AG04450 (cell line): ENCODE data around the gene PRR33. TPM values are rescaled to one million over a fixed set of nuclear protein-coding genes. Genes with fewer than 3 reads are reported as not detected.
"Not testable (repeated sequence)": the region's sequence is repeated elsewhere in the genome, so short reads cannot be mapped to it uniquely, and the experiment has no call there.

Experiments used
- CTCF ChIA-PET: fragments of 300-600, 350-600 bp; formaldehyde crosslinking; extraction: SDS; loops from one replicate; lab custom pipeline; 2022; ENCODE audit warnings: antibody characterized with exemption, inconsistent platforms; lab: Charles Lee
- POLR2A ChIA-PET: fragments of 350-600 bp; formaldehyde crosslinking; extraction: SDS; loops from one replicate; lab custom pipeline; 2021; ENCODE audit warnings: antibody characterized with exemption, inconsistent platforms; lab: Yijun Ruan, JAX
- DNase-seq: peaks from one replicate; pipeline ENCODE4 v3.0.0-alpha.2; 2011; ENCODE audit warnings: low read depth, low spot score
- H3K27ac ChIP-seq: one replicate; pipeline ENCODE4 v1.5.1; 2012; ENCODE audit warnings: low read depth, low read length, control low read depth
- H3K27me3 ChIP-seq: one replicate; pipeline ENCODE4 v1.6.0; 2012; ENCODE audit warnings: low read length; ENCODE audit not compliant: control insufficient read depth, insufficient read depth
- H3K4me3 ChIP-seq: 2 replicates; pipeline ENCODE4 v1.5.1; 2011; ENCODE audit warnings: mild to moderate bottlenecking, low read depth, low read length, control low read depth
- H3K9me3 ChIP-seq: 2 replicates; pipeline ENCODE4 v1.5.1; 2012; ENCODE audit warnings: low read length; ENCODE audit not compliant: control insufficient read depth, insufficient read depth
- CTCF ChIP-seq: IDR thresholded peaks from 2 replicates; pipeline ENCODE4 v1.5.1; 2011; ENCODE audit warnings: low read depth, low read length, control low read depth, inconsistent platforms
- polyA minus RNA-seq: library from RNA; depleted of rRNA, polyadenylated mRNA; stranded (reverse); fragments of >200 nt; gene quantifications from 2 replicates; pipeline ENCODE4 v1.2.3, GENCODE V29; 2011; rRNA and poly(A)+ RNA removed
- polyA plus RNA-seq: library from polyadenylated mRNA; depleted of rRNA; stranded (reverse); fragments of >200 nt; gene quantifications from 2 replicates; pipeline ENCODE4 v1.2.3, GENCODE V29; 2011; rRNA removed

Gene PRR33
- polyA plus RNA-seq, result not detected in 2 replicates
- polyA minus RNA-seq, result not detected in 2 replicates

GRCh38 chr11:1891831-1892115 lies at the start of gene PRR33:
TSS of gene PRR33 (minus strand) at chr11:1891895. CDS start at chr11:1890584, 1,311 bp downstream.
- Histone ChIP-seq H3K27me3 (peaks cover 25% of the 10 kb centered on the region), H3K27ac (no peak within 1 kb of the TSS), H3K4me3 (no peak within 1 kb of the TSS), H3K9me3 (no peaks in the 10 kb centered on the region)
- no peak for DNase-seq
- no peak for TF ChIP-seq CTCF
- POLR2A ChIA-PET, result no interaction called here
- CTCF ChIA-PET, result interaction anchor here (0.8 kb wide), 1 partner anchor 10 kb away, joined by 3 read pairs; no protein-coding TSS in a partner anchor

- POLR2A ChIA-PET, H3K27me3 ChIP-seq, H3K27ac ChIP-seq, DNase-seq, H3K4me3 ChIP-seq, CTCF ChIA-PET, H3K9me3 ChIP-seq: not testable (repeated sequence)
These were observed 48.1 kb upstream of the PRR33 start for GRCh38 chr11:1939788-1940187.

- Histone ChIP-seq H3K4me3 (no peak overlapping the region), H3K27me3 (peaks cover 5% of the 10 kb centered on the region), H3K9me3 (no peaks in the 10 kb centered on the region; the same call in 1 of the 2 replicates), H3K27ac (no peak overlapping the region)
- ChIA-PET POLR2A (no interaction called here), CTCF (no interaction called here)
- no peak for DNase-seq
- no peak for TF ChIP-seq CTCF
These were observed 47.4 kb upstream of the PRR33 start for GRCh38 chr11:1939006-1939625.

GRCh38 chr11:1938343-1939005 lies 46.8 kb upstream of the PRR33 start:
- no peak overlapping the region for H3K27ac ChIP-seq
- no peak overlapping the region for H3K4me3 ChIP-seq
- CTCF ChIA-PET, result no interaction called here
- no peak for TF ChIP-seq CTCF
- POLR2A ChIA-PET, result no interaction called here
- peaks cover 6% of the 10 kb centered on the region for H3K27me3 ChIP-seq
- no peak for DNase-seq
- H3K9me3 ChIP-seq, result no peaks in the 10 kb centered on the region; the same call in 1 of the 2 replicates

- POLR2A ChIA-PET, result no interaction called here
- H3K4me3 ChIP-seq, result no peak overlapping the region
- CTCF ChIA-PET, result no interaction called here
- no peaks in the 10 kb centered on the region; the same call in 1 of the 2 replicates for H3K9me3 ChIP-seq
- TF ChIP-seq CTCF, result no peak
- H3K27ac ChIP-seq, result no peak overlapping the region
- peaks cover 6% of the 10 kb centered on the region for H3K27me3 ChIP-seq
- DNase-seq, result no peak
These were observed 46.1 kb upstream of the PRR33 start for GRCh38 chr11:1937616-1938342.
